HCT116 (cell line): Measurements from ENCODE around the gene ANKRD18B. TPM values are rescaled to one million over a fixed set of nuclear protein-coding genes. Genes with fewer than 3 reads are reported as not detected.
"Not testable (repeated sequence)": the region's sequence is repeated elsewhere in the genome, so short reads cannot be mapped to it uniquely, and the experiment has no call there.

Source experiments
- ATAC-seq: fragments of 200-7000 bp; cut with Tn5 transposase; 2 replicates; pipeline ENCODE4 v1.9.1; 2020; ENCODE audit warnings: mild to moderate bottlenecking, moderate library complexity
- BruUV-seq: library from RNA; stranded (reverse); fragments of 400-500 nt; replicated peaks from 2 replicates; lab custom pipeline; 2021; lab: Mats Ljungman, UMichigan
- CTCF ChIA-PET: fragments of 300-600 bp; sonication (Branson Sonifier 250); formaldehyde crosslinking; loops from one replicate; lab custom pipeline; 2021; ENCODE audit warnings: antibody characterized with exemption; lab: Charles Lee
- POLR2A ChIA-PET: fragments of 300-600, 350-600 bp; sonication (Branson Sonifier 250); formaldehyde crosslinking; loops from one replicate; lab custom pipeline; 2021; ENCODE audit warnings: antibody characterized with exemption; lab: Charles Lee
- RAD21 ChIA-PET, 2 experiments: fragments of 300-600 bp; sonication (Branson Sonifier 250); formaldehyde crosslinking; loops; one replicate each; lab custom pipeline; 2023; ENCODE audit warnings: low total read pairs in 2 of 2; ENCODE audit not compliant: uncharacterized antibody in 2 of 2, unreplicated experiment in 2 of 2, low non-redundant PET in 1 of 2; lab: Charles Lee
- DNase-seq: peaks from one replicate; pipeline ENCODE4 v3.0.0-alpha.2; 2010; ENCODE audit warnings: low read depth, low spot score
- H2AFZ ChIP-seq: fragments of 200-600 bp; shearing (Covaris generic), sonication (generic); 2 replicates; pipeline ENCODE4 v1.6.1; 2017; ENCODE audit warnings: low read depth, mixed run types, mixed read lengths, antibody characterized with exemption, low read length; ENCODE audit not compliant: poor library complexity, severe bottlenecking
- H3K27ac ChIP-seq: 2 replicates; pipeline ENCODE4 v1.5.1; 2012; ENCODE audit warnings: low read depth, low read length
- H3K27me3 ChIP-seq: fragments of 200-600 bp; sonication (generic); 2 replicates; pipeline ENCODE4 v1.6.1; 2016; ENCODE audit warnings: mixed run types, low read length, mixed read lengths; ENCODE audit not compliant: insufficient read depth
- H3K36me3 ChIP-seq, 2 experiments: fragments of 200-500 bp in 1 of 2; fragments of 200-600 bp in 1 of 2; sonication (Bioruptor generic) in 1 of 2; sonication (generic) in 1 of 2; 2 replicates each; pipeline versions ENCODE4 v1.5.1 to v1.6.1; 2014 to 2016; ENCODE audit warnings: low read length in 2 of 2, inconsistent platforms in 1 of 2, mixed read lengths in 1 of 2, mixed run types in 1 of 2; ENCODE audit not compliant: insufficient read depth in 2 of 2, control insufficient read depth in 1 of 2
- H3K4me1 ChIP-seq, 2 experiments: fragments of 200-600 bp in 1 of 2; sonication (generic) in 1 of 2; 2 replicates each; pipeline versions ENCODE4 v1.5.1 to v1.6.1; 2012 to 2017; ENCODE audit warnings: low read length in 2 of 2, inconsistent platforms in 1 of 2, mild to moderate bottlenecking in 1 of 2, mixed read lengths in 1 of 2, mixed run types in 1 of 2, moderate library complexity in 1 of 2; ENCODE audit not compliant: insufficient read depth in 2 of 2, control insufficient read depth in 1 of 2
- H3K4me2 ChIP-seq: fragments of 200-600 bp; sonication (generic); 2 replicates; pipeline ENCODE4 v1.6.1; 2017; ENCODE audit warnings: mixed run types, low read length, mixed read lengths
- H3K4me3 ChIP-seq, 2 experiments: fragments of 200-600 bp in 1 of 2; sonication (generic) in 1 of 2; replicated peaks in 1 of 2; 2 replicates each; pipeline ENCODE4 v1.5.1; 2011 to 2016; ENCODE audit warnings: low read length in 2 of 2, control low read depth in 1 of 2, low read depth in 1 of 2, mild to moderate bottlenecking in 1 of 2, mixed read lengths in 1 of 2, mixed run types in 1 of 2
- H3K79me2 ChIP-seq: fragments of 200-600 bp; sonication (generic); 2 replicates; pipeline ENCODE4 v1.6.1; 2017; ENCODE audit warnings: mild to moderate bottlenecking, mixed run types, low read length, moderate library complexity, mixed read lengths; ENCODE audit not compliant: insufficient read depth
- H3K9ac ChIP-seq: fragments of 200-600 bp; sonication (generic); 2 replicates; pipeline ENCODE4 v1.6.1; 2016; ENCODE audit warnings: low read length, mixed read lengths
- H3K9me2 ChIP-seq: fragments of 200-600 bp; sonication (generic), shearing (Covaris generic); 2 replicates; pipeline ENCODE4 v1.6.1; 2017; ENCODE audit warnings: mixed run types, mild to moderate bottlenecking, moderate library complexity; ENCODE audit not compliant: insufficient read depth
- H3K9me3 ChIP-seq, 2 experiments: fragments of 200-500 bp in 1 of 2; fragments of 200-600 bp in 1 of 2; sonication (Bioruptor generic) in 1 of 2; sonication (generic) in 1 of 2; 2 replicates each; pipeline ENCODE4 v1.6.1; 2014 to 2017; ENCODE audit warnings: low read length in 2 of 2, mixed read lengths in 2 of 2, inconsistent platforms in 1 of 2, low read depth in 1 of 2, mild to moderate bottlenecking in 1 of 2, mixed run types in 1 of 2, moderate library complexity in 1 of 2; ENCODE audit not compliant: control insufficient read depth in 1 of 2, insufficient read depth in 1 of 2
- H4K20me1 ChIP-seq: fragments of 200-600 bp; sonication (generic), shearing (Covaris generic); 2 replicates; pipeline ENCODE4 v1.6.1; 2017; ENCODE audit warnings: mixed run types, mild to moderate bottlenecking, moderate library complexity; ENCODE audit not compliant: insufficient read depth
- intact Hi-C: fragments of 100-400 bp; cut with micrococcal nuclease; formaldehyde crosslinking; loops from 2 replicates; pipeline ENCODE4 v1.10.0; 2022
- total RNA-seq: library from RNA; stranded (reverse); gene quantifications from one replicate; pipeline ENCODE4 v1.2.1, GENCODE V29; 2021; ENCODE audit not compliant: unreplicated experiment
- TF ChIP-seq, protein P1 (sequence below), 3 experiments: fragments of 200-600 bp in 1 of 3; sonication (generic) in 1 of 3; IDR thresholded peaks in 2 of 3; conservative IDR thresholded peaks in 1 of 3; 2 replicates each; pipeline ENCODE4 v1.5.1; 2012 to 2017; ENCODE audit warnings: low read depth in 2 of 3, low read length in 2 of 3, antibody characterized with exemption in 1 of 3, borderline replicate concordance in 1 of 3, control low read depth in 1 of 3, mild to moderate bottlenecking in 1 of 3, mixed read lengths in 1 of 3, mixed run types in 1 of 3, moderate library complexity in 1 of 3; ENCODE audit not compliant: insufficient read depth in 1 of 3

ANKRD18B gene
- total RNA-seq, 1 experiment from 2014 or later: 3.9 TPM

GRCh38 chr9:33598796-33599379 lies 74.8 kb downstream of the ANKRD18B start:
- H3K9ac ChIP-seq, POLR2A ChIA-PET, H2AFZ ChIP-seq, H3K36me3 ChIP-seq, H3K27ac ChIP-seq, DNase-seq, H3K4me3 ChIP-seq, BruUV-seq, CTCF ChIA-PET, H3K4me1 ChIP-seq, H3K9me2 ChIP-seq, RAD21 ChIA-PET, intact Hi-C loops, H3K79me2 ChIP-seq, H3K9me3 ChIP-seq, H3K27me3 ChIP-seq, H3K4me2 ChIP-seq, H4K20me1 ChIP-seq: not testable (repeated sequence)
- peak; percentile 60 for ATAC-seq
- TF ChIP-seq, protein P1, sequence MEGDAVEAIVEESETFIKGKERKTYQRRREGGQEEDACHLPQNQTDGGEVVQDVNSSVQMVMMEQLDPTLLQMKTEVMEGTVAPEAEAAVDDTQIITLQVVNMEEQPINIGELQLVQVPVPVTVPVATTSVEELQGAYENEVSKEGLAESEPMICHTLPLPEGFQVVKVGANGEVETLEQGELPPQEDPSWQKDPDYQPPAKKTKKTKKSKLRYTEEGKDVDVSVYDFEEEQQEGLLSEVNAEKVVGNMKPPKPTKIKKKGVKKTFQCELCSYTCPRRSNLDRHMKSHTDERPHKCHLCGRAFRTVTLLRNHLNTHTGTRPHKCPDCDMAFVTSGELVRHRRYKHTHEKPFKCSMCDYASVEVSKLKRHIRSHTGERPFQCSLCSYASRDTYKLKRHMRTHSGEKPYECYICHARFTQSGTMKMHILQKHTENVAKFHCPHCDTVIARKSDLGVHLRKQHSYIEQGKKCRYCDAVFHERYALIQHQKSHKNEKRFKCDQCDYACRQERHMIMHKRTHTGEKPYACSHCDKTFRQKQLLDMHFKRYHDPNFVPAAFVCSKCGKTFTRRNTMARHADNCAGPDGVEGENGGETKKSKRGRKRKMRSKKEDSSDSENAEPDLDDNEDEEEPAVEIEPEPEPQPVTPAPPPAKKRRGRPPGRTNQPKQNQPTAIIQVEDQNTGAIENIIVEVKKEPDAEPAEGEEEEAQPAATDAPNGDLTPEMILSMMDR (IDR thresholded peaks at IDR 0.05 in 2 of 3, conservative IDR thresholded peaks at IDR 0.05 in 1 of 3; ENCODE audit: borderline replicate concordance in 1 of 3, insufficient read depth in 1 of 3, low read depth in 2 of 3, low read length in 2 of 3): 0 out of 6 replicates have a peak, but pooled peaks of 1 of the 3 experiments have one; percentile 14

DNA sequence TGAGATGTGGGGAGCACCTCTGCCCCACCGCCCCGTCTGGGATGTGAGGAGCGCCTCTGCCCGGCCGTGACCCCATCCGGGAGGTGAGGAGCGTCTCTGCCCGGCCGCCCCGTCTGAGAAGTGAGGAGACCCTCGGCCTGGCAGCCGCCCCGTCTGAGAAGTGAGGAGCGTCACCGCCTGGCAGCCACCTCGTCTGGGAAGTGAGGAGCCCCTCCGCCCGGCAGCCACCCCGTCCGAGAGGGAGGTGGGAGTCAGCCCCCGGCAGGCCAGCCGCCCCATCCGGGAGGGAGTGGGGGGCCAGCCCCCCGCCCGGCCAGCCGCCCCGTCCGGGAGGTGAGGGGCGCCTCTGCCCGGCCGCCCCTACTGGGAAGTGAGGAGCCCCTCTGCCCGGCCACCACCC lies 76.9 kb downstream of the ANKRD18B start:
- H3K27ac ChIP-seq, H3K27me3 ChIP-seq, H3K9me2 ChIP-seq, BruUV-seq, H3K9me3 ChIP-seq, H3K4me1 ChIP-seq, H3K79me2 ChIP-seq, CTCF ChIA-PET, H3K4me3 ChIP-seq, POLR2A ChIA-PET, ATAC-seq, intact Hi-C loops, DNase-seq, H3K9ac ChIP-seq, H3K36me3 ChIP-seq, H4K20me1 ChIP-seq, RAD21 ChIA-PET, H2AFZ ChIP-seq, H3K4me2 ChIP-seq: not testable (repeated sequence)
